ENCODE results near the gene MEF2A. TPM values are rescaled to one million over a fixed set of nuclear protein-coding genes. Genes with fewer than 3 reads are reported as not detected.
A peak's percentile ranks its signal among the peaks of the same experiment; 100 is the strongest.

MEF2A gene
- total RNA-seq, 1 experiment from 2014 or later, result 29.6 TPM

DNA sequence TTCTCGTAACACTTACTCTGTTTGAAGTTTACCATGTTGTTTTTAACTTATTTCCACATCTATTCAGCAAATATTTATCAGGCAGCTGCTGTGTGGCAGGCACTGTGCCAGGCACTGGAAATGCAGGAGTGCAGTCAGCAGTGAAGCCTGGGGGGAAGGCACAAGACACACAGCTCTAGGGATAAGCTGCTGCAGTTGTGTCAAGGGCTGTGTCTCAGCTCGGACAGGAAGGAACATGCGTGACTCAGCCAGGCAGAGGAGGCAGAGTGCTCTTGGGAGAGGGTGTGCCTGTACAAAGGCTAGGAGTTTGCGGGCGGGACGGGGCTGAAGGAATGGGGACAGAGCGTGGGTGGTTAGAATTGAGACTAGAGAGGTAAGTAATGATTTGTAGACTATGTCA, 142.8 kb downstream of the MEF2A start:
- Histone ChIP-seq H3K9me2 (ENCODE audit: insufficient read depth) (no peaks in the 10 kb centered on the region), H3K27me3 (ENCODE audit: insufficient read depth, low read length) (no peaks in the 10 kb centered on the region), H3K4me1 (ENCODE audit: control insufficient read depth in 1 of 2, insufficient read depth in 2 of 2, low read length in 2 of 2) (peaks cover 17 to 33% of the 10 kb centered on the region in 2 experiments), H3K79me2 (ENCODE audit: insufficient read depth, low read length) (no peaks in the 10 kb centered on the region; the same call in 1 of the 2 replicates), H3K4me2 (ENCODE audit: low read length) (peak overlapping the region; percentile 87), H4K20me1 (ENCODE audit: insufficient read depth) (no peaks in the 10 kb centered on the region; the same call in 1 of the 2 replicates), H3K9ac (ENCODE audit: low read length) (peak overlapping the region; percentile 33), H3K9me3 (ENCODE audit: control insufficient read depth in 1 of 2, insufficient read depth in 1 of 2, low read depth in 1 of 2, low read length in 2 of 2) (no peaks in the 10 kb centered on the region), H2AFZ (ENCODE audit: low read depth, low read length, poor library complexity, severe bottlenecking) (no peak overlapping the region), H3K4me3 (replicated peaks in 1 of 2; ENCODE audit: low read depth in 1 of 2, low read length in 2 of 2) (peak overlapping the region in 1 of 2 experiments; percentile 38; a peak in 1 of 4 replicates), H3K27ac (ENCODE audit: low read depth, low read length) (peak overlapping the region; percentile 12; the same call in 1 of the 2 replicates), H3K36me3 (ENCODE audit: control insufficient read depth in 1 of 2, insufficient read depth in 2 of 2, low read length in 2 of 2) (peaks cover 0 to 10% of the 10 kb centered on the region in 2 experiments; a peak in 2 of 4 replicates)
- peak; percentile 98 for ATAC-seq
- intact Hi-C loops (cut with micrococcal nuclease), result no loop called here
- CTCF ChIA-PET, result interaction anchor here (0.7 to 2.1 kb wide), 4 partner anchors 8 to 436 kb away, joined by 3 to 10 read pairs (median 6); no protein-coding TSS in a partner anchor
- no TSS peak for BruUV-seq (replicated peaks)
- DNase-seq (ENCODE audit: low read depth, low spot score), result peak; percentile 79
- POLR2A ChIA-PET, result interaction anchor here (1.0 to 1.4 kb wide), 2 partner anchors 25 to 299 kb away, joined by 6 read pairs; partner anchors contain the start of gene LYSMD4
- RAD21 ChIA-PET (ENCODE audit: low non-redundant PET in 1 of 2, low total read pairs in 2 of 2, uncharacterized antibody in 2 of 2, unreplicated experiment in 2 of 2), result interaction anchor here in 1 of 2 experiments (0.6 kb wide), 1 partner anchor 608 kb away, joined by 3 read pairs; no protein-coding TSS in a partner anchor
- TF ChIP-seq SIN3A (IDR thresholded peaks at IDR 0.05; ENCODE audit: low read depth), result 0 out of 2 replicates have a peak, but pooled peaks have one; percentile 50
- TF ChIP-seq EGR1 (IDR thresholded peaks at IDR 0.05; ENCODE audit: low read depth), result peak; percentile 96
- TF ChIP-seq CBX3 (IDR thresholded peaks at IDR 0.05; ENCODE audit: low read depth), result peak; percentile 92
- no peak for TF ChIP-seq CEBPB (IDR thresholded peaks at IDR 0.05; ENCODE audit: low read depth)
- TF ChIP-seq, protein P1, sequence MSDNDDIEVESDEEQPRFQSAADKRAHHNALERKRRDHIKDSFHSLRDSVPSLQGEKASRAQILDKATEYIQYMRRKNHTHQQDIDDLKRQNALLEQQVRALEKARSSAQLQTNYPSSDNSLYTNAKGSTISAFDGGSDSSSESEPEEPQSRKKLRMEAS (IDR thresholded peaks at IDR 0.05), result peak; percentile 79
- peak; percentile 83 for TF ChIP-seq SP1 (IDR thresholded peaks at IDR 0.05; ENCODE audit: low read depth)
- TF ChIP-seq ZNF274 (IDR thresholded peaks at IDR 0.05; ENCODE audit: low read depth, low read length), result no peak
- TF ChIP-seq, protein P2, sequence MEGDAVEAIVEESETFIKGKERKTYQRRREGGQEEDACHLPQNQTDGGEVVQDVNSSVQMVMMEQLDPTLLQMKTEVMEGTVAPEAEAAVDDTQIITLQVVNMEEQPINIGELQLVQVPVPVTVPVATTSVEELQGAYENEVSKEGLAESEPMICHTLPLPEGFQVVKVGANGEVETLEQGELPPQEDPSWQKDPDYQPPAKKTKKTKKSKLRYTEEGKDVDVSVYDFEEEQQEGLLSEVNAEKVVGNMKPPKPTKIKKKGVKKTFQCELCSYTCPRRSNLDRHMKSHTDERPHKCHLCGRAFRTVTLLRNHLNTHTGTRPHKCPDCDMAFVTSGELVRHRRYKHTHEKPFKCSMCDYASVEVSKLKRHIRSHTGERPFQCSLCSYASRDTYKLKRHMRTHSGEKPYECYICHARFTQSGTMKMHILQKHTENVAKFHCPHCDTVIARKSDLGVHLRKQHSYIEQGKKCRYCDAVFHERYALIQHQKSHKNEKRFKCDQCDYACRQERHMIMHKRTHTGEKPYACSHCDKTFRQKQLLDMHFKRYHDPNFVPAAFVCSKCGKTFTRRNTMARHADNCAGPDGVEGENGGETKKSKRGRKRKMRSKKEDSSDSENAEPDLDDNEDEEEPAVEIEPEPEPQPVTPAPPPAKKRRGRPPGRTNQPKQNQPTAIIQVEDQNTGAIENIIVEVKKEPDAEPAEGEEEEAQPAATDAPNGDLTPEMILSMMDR (IDR thresholded peaks at IDR 0.05 in 2 of 3, conservative IDR thresholded peaks at IDR 0.05 in 1 of 3; ENCODE audit: borderline replicate concordance in 1 of 3, insufficient read depth in 1 of 3, low read depth in 2 of 3, low read length in 2 of 3), result no peak
- no peak for TF ChIP-seq POLR2A (IDR thresholded peaks at IDR 0.05; ENCODE audit: borderline replicate concordance, extremely low read depth, insufficient read depth, insufficient read length)
- peak; percentile 42 for TF ChIP-seq YY1 (IDR thresholded peaks at IDR 0.05; ENCODE audit: extremely low read depth, insufficient replicate concordance, low read depth, low read length)
- no peak for TF ChIP-seq EZH2 (IDR thresholded peaks at IDR 0.05)
- peak; percentile 11 for TF ChIP-seq TCF7L2 (IDR thresholded peaks at IDR 0.05; ENCODE audit: borderline replicate concordance, extremely low read depth, insufficient read depth, insufficient read length)
- no peak for TF ChIP-seq EZH2phosphoT487 (IDR thresholded peaks at IDR 0.05; ENCODE audit: borderline replicate concordance)
- TF ChIP-seq RAD21 (IDR thresholded peaks at IDR 0.05; ENCODE audit: low read depth), result no peak
- TF ChIP-seq JUND (IDR thresholded peaks at IDR 0.05), result peak; percentile 75
- TF ChIP-seq FOSL1 (IDR thresholded peaks at IDR 0.05; ENCODE audit: low read depth), result peak; percentile 67
- TF ChIP-seq SRF (IDR thresholded peaks at IDR 0.05; ENCODE audit: low read depth), result 0 out of 2 replicates have a peak, but pooled peaks have one; percentile 15
- TF ChIP-seq ZFX (IDR thresholded peaks at IDR 0.05), result no peak
- no peak for TF ChIP-seq ELF1 (IDR thresholded peaks at IDR 0.05; ENCODE audit: borderline replicate concordance, low read depth)
- peak; percentile 45; the same call in 1 of the 2 replicates for TF ChIP-seq POLR2AphosphoS5 (IDR thresholded peaks at IDR 0.05; ENCODE audit: low read depth, low read length)
- TF ChIP-seq, protein P3, sequence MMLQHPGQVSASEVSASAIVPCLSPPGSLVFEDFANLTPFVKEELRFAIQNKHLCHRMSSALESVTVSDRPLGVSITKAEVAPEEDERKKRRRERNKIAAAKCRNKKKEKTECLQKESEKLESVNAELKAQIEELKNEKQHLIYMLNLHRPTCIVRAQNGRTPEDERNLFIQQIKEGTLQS (IDR thresholded peaks at IDR 0.05), result no peak
- TF ChIP-seq, protein P4, sequence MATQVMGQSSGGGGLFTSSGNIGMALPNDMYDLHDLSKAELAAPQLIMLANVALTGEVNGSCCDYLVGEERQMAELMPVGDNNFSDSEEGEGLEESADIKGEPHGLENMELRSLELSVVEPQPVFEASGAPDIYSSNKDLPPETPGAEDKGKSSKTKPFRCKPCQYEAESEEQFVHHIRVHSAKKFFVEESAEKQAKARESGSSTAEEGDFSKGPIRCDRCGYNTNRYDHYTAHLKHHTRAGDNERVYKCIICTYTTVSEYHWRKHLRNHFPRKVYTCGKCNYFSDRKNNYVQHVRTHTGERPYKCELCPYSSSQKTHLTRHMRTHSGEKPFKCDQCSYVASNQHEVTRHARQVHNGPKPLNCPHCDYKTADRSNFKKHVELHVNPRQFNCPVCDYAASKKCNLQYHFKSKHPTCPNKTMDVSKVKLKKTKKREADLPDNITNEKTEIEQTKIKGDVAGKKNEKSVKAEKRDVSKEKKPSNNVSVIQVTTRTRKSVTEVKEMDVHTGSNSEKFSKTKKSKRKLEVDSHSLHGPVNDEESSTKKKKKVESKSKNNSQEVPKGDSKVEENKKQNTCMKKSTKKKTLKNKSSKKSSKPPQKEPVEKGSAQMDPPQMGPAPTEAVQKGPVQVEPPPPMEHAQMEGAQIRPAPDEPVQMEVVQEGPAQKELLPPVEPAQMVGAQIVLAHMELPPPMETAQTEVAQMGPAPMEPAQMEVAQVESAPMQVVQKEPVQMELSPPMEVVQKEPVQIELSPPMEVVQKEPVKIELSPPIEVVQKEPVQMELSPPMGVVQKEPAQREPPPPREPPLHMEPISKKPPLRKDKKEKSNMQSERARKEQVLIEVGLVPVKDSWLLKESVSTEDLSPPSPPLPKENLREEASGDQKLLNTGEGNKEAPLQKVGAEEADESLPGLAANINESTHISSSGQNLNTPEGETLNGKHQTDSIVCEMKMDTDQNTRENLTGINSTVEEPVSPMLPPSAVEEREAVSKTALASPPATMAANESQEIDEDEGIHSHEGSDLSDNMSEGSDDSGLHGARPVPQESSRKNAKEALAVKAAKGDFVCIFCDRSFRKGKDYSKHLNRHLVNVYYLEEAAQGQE (IDR thresholded peaks at IDR 0.05; ENCODE audit: low read depth), result no peak
